HCT116 (cell line): ENCODE results near the gene RPTOR. TPM values are rescaled to one million over a fixed set of nuclear protein-coding genes. Genes with fewer than 3 reads are reported as not detected.

Experiments used
- ATAC-seq: fragments of 200-7000 bp; cut with Tn5 transposase; 2 replicates; pipeline ENCODE4 v1.9.1; 2020; ENCODE audit warnings: mild to moderate bottlenecking, moderate library complexity
- BruUV-seq: library from RNA; stranded (reverse); fragments of 400-500 nt; replicated peaks from 2 replicates; lab custom pipeline; 2021; lab: Mats Ljungman, UMichigan
- CTCF ChIA-PET: fragments of 300-600 bp; sonication (Branson Sonifier 250); formaldehyde crosslinking; loops from one replicate; lab custom pipeline; 2021; ENCODE audit warnings: antibody characterized with exemption; lab: Charles Lee
- POLR2A ChIA-PET: fragments of 300-600, 350-600 bp; sonication (Branson Sonifier 250); formaldehyde crosslinking; loops from one replicate; lab custom pipeline; 2021; ENCODE audit warnings: antibody characterized with exemption; lab: Charles Lee
- RAD21 ChIA-PET, 2 experiments: fragments of 300-600 bp; sonication (Branson Sonifier 250); formaldehyde crosslinking; loops; one replicate each; lab custom pipeline; 2023; ENCODE audit warnings: low total read pairs in 2 of 2; ENCODE audit not compliant: uncharacterized antibody in 2 of 2, unreplicated experiment in 2 of 2, low non-redundant PET in 1 of 2; lab: Charles Lee
- DNase-seq: peaks from one replicate; pipeline ENCODE4 v3.0.0-alpha.2; 2010; ENCODE audit warnings: low read depth, low spot score
- H2AFZ ChIP-seq: fragments of 200-600 bp; shearing (Covaris generic), sonication (generic); 2 replicates; pipeline ENCODE4 v1.6.1; 2017; ENCODE audit warnings: low read depth, mixed run types, mixed read lengths, antibody characterized with exemption, low read length; ENCODE audit not compliant: poor library complexity, severe bottlenecking
- H3K27ac ChIP-seq: 2 replicates; pipeline ENCODE4 v1.5.1; 2012; ENCODE audit warnings: low read depth, low read length
- H3K27me3 ChIP-seq: fragments of 200-600 bp; sonication (generic); 2 replicates; pipeline ENCODE4 v1.6.1; 2016; ENCODE audit warnings: mixed run types, low read length, mixed read lengths; ENCODE audit not compliant: insufficient read depth
- H3K36me3 ChIP-seq, 2 experiments: fragments of 200-500 bp in 1 of 2; fragments of 200-600 bp in 1 of 2; sonication (Bioruptor generic) in 1 of 2; sonication (generic) in 1 of 2; 2 replicates each; pipeline versions ENCODE4 v1.5.1 to v1.6.1; 2014 to 2016; ENCODE audit warnings: low read length in 2 of 2, inconsistent platforms in 1 of 2, mixed read lengths in 1 of 2, mixed run types in 1 of 2; ENCODE audit not compliant: insufficient read depth in 2 of 2, control insufficient read depth in 1 of 2
- H3K4me1 ChIP-seq, 2 experiments: fragments of 200-600 bp in 1 of 2; sonication (generic) in 1 of 2; 2 replicates each; pipeline versions ENCODE4 v1.5.1 to v1.6.1; 2012 to 2017; ENCODE audit warnings: low read length in 2 of 2, inconsistent platforms in 1 of 2, mild to moderate bottlenecking in 1 of 2, mixed read lengths in 1 of 2, mixed run types in 1 of 2, moderate library complexity in 1 of 2; ENCODE audit not compliant: insufficient read depth in 2 of 2, control insufficient read depth in 1 of 2
- H3K4me2 ChIP-seq: fragments of 200-600 bp; sonication (generic); 2 replicates; pipeline ENCODE4 v1.6.1; 2017; ENCODE audit warnings: mixed run types, low read length, mixed read lengths
- H3K4me3 ChIP-seq, 2 experiments: fragments of 200-600 bp in 1 of 2; sonication (generic) in 1 of 2; replicated peaks in 1 of 2; 2 replicates each; pipeline ENCODE4 v1.5.1; 2011 to 2016; ENCODE audit warnings: low read length in 2 of 2, control low read depth in 1 of 2, low read depth in 1 of 2, mild to moderate bottlenecking in 1 of 2, mixed read lengths in 1 of 2, mixed run types in 1 of 2
- H3K79me2 ChIP-seq: fragments of 200-600 bp; sonication (generic); 2 replicates; pipeline ENCODE4 v1.6.1; 2017; ENCODE audit warnings: mild to moderate bottlenecking, mixed run types, low read length, moderate library complexity, mixed read lengths; ENCODE audit not compliant: insufficient read depth
- H3K9ac ChIP-seq: fragments of 200-600 bp; sonication (generic); 2 replicates; pipeline ENCODE4 v1.6.1; 2016; ENCODE audit warnings: low read length, mixed read lengths
- H3K9me2 ChIP-seq: fragments of 200-600 bp; sonication (generic), shearing (Covaris generic); 2 replicates; pipeline ENCODE4 v1.6.1; 2017; ENCODE audit warnings: mixed run types, mild to moderate bottlenecking, moderate library complexity; ENCODE audit not compliant: insufficient read depth
- H3K9me3 ChIP-seq, 2 experiments: fragments of 200-500 bp in 1 of 2; fragments of 200-600 bp in 1 of 2; sonication (Bioruptor generic) in 1 of 2; sonication (generic) in 1 of 2; 2 replicates each; pipeline ENCODE4 v1.6.1; 2014 to 2017; ENCODE audit warnings: low read length in 2 of 2, mixed read lengths in 2 of 2, inconsistent platforms in 1 of 2, low read depth in 1 of 2, mild to moderate bottlenecking in 1 of 2, mixed run types in 1 of 2, moderate library complexity in 1 of 2; ENCODE audit not compliant: control insufficient read depth in 1 of 2, insufficient read depth in 1 of 2
- H4K20me1 ChIP-seq: fragments of 200-600 bp; sonication (generic), shearing (Covaris generic); 2 replicates; pipeline ENCODE4 v1.6.1; 2017; ENCODE audit warnings: mixed run types, mild to moderate bottlenecking, moderate library complexity; ENCODE audit not compliant: insufficient read depth
- CTCF ChIP-seq, 3 experiments: fragments of 200-600 bp in 1 of 3; sonication (generic) in 1 of 3; IDR thresholded peaks in 2 of 3; conservative IDR thresholded peaks in 1 of 3; 2 replicates each; pipeline ENCODE4 v1.5.1; 2012 to 2017; ENCODE audit warnings: low read depth in 2 of 3, low read length in 2 of 3, antibody characterized with exemption in 1 of 3, borderline replicate concordance in 1 of 3, control low read depth in 1 of 3, mild to moderate bottlenecking in 1 of 3, mixed read lengths in 1 of 3, mixed run types in 1 of 3, moderate library complexity in 1 of 3; ENCODE audit not compliant: insufficient read depth in 1 of 3
- FOSL1 ChIP-seq: IDR thresholded peaks from 2 replicates; pipeline ENCODE4 v1.6.1; 2012; ENCODE audit warnings: low read depth
- JUND ChIP-seq: IDR thresholded peaks from 2 replicates; pipeline ENCODE4 v1.6.1; 2012
- MAX ChIP-seq: IDR thresholded peaks from 2 replicates; pipeline ENCODE4 v1.6.1; 2012
- RAD21 ChIP-seq: IDR thresholded peaks from 2 replicates; pipeline ENCODE4 v1.6.1; 2012; ENCODE audit warnings: low read depth, mild to moderate bottlenecking
- SIN3A ChIP-seq: IDR thresholded peaks from 2 replicates; pipeline ENCODE4 v1.6.1; 2012; ENCODE audit warnings: low read depth
- SRF ChIP-seq: IDR thresholded peaks from 2 replicates; pipeline ENCODE4 v1.6.1; 2012; ENCODE audit warnings: low read depth
- intact Hi-C: fragments of 100-400 bp; cut with micrococcal nuclease; formaldehyde crosslinking; loops from 2 replicates; pipeline ENCODE4 v1.10.0; 2022
- total RNA-seq: library from RNA; stranded (reverse); gene quantifications from one replicate; pipeline ENCODE4 v1.2.1, GENCODE V29; 2021; ENCODE audit not compliant: unreplicated experiment

The RPTOR gene
- total RNA-seq, 1 experiment from 2014 or later, result 69.5 TPM

DNA sequence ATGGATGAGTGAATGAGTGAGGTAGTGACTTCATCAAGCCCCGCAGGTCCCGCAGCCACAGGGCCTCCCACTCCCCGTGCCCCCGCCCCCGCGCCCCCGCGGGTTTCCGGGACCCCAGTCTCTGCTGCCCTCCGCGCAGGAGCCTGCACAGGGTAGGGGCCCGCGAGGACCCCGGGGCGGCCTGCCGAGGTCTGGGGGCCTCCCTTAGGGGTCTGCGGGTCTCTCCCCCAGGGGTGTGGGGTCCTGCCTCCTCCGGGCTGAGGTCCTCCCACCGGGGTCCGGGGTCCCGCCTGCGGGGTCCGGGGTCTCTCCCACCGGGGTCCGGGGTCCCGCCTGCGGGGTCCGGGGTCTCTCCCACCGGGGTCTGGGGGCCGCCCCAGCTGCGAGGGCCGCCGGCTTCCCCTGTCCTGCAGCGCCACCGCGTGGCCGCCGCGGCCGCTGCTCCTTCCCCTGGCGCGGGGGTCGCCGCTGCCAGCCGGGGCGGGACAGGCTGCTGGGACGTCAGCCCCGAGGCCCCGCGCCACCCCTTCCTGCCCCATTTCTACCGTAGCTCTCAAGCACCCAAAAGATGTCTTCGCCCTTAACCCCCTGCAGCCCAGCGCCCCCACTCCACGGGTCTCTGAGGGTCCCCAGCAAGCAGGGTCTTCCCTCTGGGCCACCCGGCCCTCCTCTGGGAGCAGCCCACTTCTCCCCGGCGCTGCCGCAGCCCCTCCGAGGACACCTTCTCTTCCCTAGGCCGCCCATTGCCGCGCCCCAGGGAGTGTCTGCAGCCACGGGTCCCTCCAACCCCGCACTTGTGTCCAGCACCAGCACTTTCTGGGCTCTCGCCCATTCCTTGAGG lies 436.6 kb downstream of the RPTOR start:
- no TSS peak for BruUV-seq
- Histone ChIP-seq H4K20me1 (no peaks in the 10 kb centered on the region), H3K36me3 (no peaks in the 10 kb centered on the region), H3K79me2 (no peaks in the 10 kb centered on the region), H3K27ac (no peak overlapping the region; the same call in 1 of the 2 replicates), H3K9me3 (no peaks in the 10 kb centered on the region), H3K4me3 (no peak overlapping the region), H2AFZ (no peak overlapping the region)
- TF ChIP-seq CTCF (IDR thresholded peaks at IDR 0.05 in 2 of 3, conservative IDR thresholded peaks at IDR 0.05 in 1 of 3; ENCODE audit: borderline replicate concordance in 1 of 3, insufficient read depth in 1 of 3, low read depth in 2 of 3, low read length in 2 of 3) (peak; percentile 59 to 95 (median 61)), FOSL1 (no peak), RAD21 (peak; percentile 83), JUND (no peak), SIN3A (no peak), SRF (no peak), MAX (no peak)
- TF ChIP-seq, all 23 proteins: peak for 2
- ATAC-seq, result peak; percentile 57
- no peaks in the 10 kb centered on the region for H3K9me2 ChIP-seq
- no peak for DNase-seq
- peak overlapping the region; percentile 29; the same call in 1 of the 2 replicates for H3K4me2 ChIP-seq
- H3K9ac ChIP-seq, result no peak overlapping the region
- ChIA-PET POLR2A (interaction anchor here (0.6 kb wide), 1 partner anchor 555 kb away, joined by 3 read pairs; no protein-coding TSS in a partner anchor), RAD21 (interaction anchor here in 1 of 2 experiments (1.0 kb wide), 1 partner anchor 554 kb away, joined by 5 read pairs; no protein-coding TSS in a partner anchor), CTCF (interaction anchor here (1.2 to 1.5 kb wide), 2 partner anchors 10 to 554 kb away, joined by 4 to 9 read pairs; partner anchors contain the start of gene CHMP6)
- peaks cover 21 to 32% of the 10 kb centered on the region in 2 experiments for H3K4me1 ChIP-seq
- intact Hi-C loops, result loop anchor here (1.0 to 10.0 kb wide), 4 partner anchors 244 to 974 kb away; partner anchors contain the start of gene CEP131
- no peaks in the 10 kb centered on the region for H3K27me3 ChIP-seq
